RCC 7860 (cell line): ENCODE data around the gene SSU72.

Experiments used
- DNase-seq: peaks from one replicate; pipeline ENCODE4 v3.0.0-alpha.2; 2015; ENCODE audit warnings: low spot score
- FAIRE-seq: peaks from 2 replicates; lab custom pipeline; 2012; peaks lifted over from hg19 to GRCh38; lab: Jason Lieb, UNC

Gene SSU72

GRCh38 chr1:1612104-1612400, 37.4 kb upstream of the SSU72 start:
- DNase-seq, result no peak
- FAIRE-seq, result no peak

GRCh38 chr1:1610796-1611195, 36.1 kb upstream of the SSU72 start:
- FAIRE-seq (no peak), DNase-seq (no peak)

- FAIRE-seq, result no peak
- DNase-seq, result no peak
Measured at GRCh38 chr1:1609822-1610485, 35.3 kb upstream of the SSU72 start.

- FAIRE-seq (no peak), DNase-seq (no peak)
Measured at GRCh38 chr1:1606232-1606631, 31.6 kb upstream of the SSU72 start.

- FAIRE-seq, result no peak
- no peak for DNase-seq
Measured at GRCh38 chr1:1605724-1606123, 31.1 kb upstream of the SSU72 start.

- DNase-seq (no peak), FAIRE-seq (no peak)
Measured at GRCh38 chr1:1605034-1605591, 30.4 kb upstream of the SSU72 start.

- DNase-seq (no peak), FAIRE-seq (no peak)
Measured at GRCh38 chr1:1604374-1605033, 29.8 kb upstream of the SSU72 start.

GRCh38 chr1:1603671-1604373, 29.2 kb upstream of the SSU72 start:
- FAIRE-seq, result no peak
- DNase-seq, result no peak

- DNase-seq (no peak), FAIRE-seq (no peak)
Measured at GRCh38 chr1:1602968-1603506, 28.4 kb upstream of the SSU72 start.

GRCh38 chr1:1602304-1602967, 27.8 kb upstream of the SSU72 start:
- FAIRE-seq (no peak), DNase-seq (no peak)

GRCh38 chr1:1601564-1602303, 27.1 kb upstream of the SSU72 start:
- DNase-seq (no peak), FAIRE-seq (no peak)

- FAIRE-seq (no peak), DNase-seq (no peak)
Measured at GRCh38 chr1:1600861-1601563, 26.3 kb upstream of the SSU72 start.

- no peak for DNase-seq
- FAIRE-seq, result no peak
Measured at GRCh38 chr1:1599935-1600860, 25.5 kb upstream of the SSU72 start, which contains the start of gene FNDC10. TSS of gene FNDC10 (minus strand) at chr1:1600135. CDS start at chr1:1600015, 120 bp downstream.

- no peak for FAIRE-seq
Measured at GRCh38 chr1:1599030-1599934, 24.6 kb upstream of the SSU72 start.

GRCh38 chr1:1598720-1599029, 24.0 kb upstream of the SSU72 start:
- FAIRE-seq (no peak), DNase-seq (no peak)

More at GRCh38 chr1:1599030-1599934, 24.6 kb upstream of the SSU72 start:
- DNase-seq, result no peak

GRCh38 chr1:1598051-1598719, 23.5 kb upstream of the SSU72 start:
- DNase-seq, result no peak
- no peak for FAIRE-seq

GRCh38 chr1:1597275-1597930, 22.7 kb upstream of the SSU72 start:
- DNase-seq (peak; percentile 6), FAIRE-seq (no peak)
